Measurements from ENCODE around the gene GABBR2.

GRCh38 chr9:98568909-98569469, 139.7 kb downstream of the GABBR2 start:
- no peak for TF ChIP-seq CTCF (IDR thresholded peaks at IDR 0.05; ENCODE audit: low read depth, low read length, poor library complexity, severe bottlenecking)
- no peak for TF ChIP-seq EZH2phosphoT487 (IDR thresholded peaks at IDR 0.05; ENCODE audit: borderline replicate concordance, low read length)
